ENCODE results near the gene ATG3.
"Not testable (repeated sequence)": the region's sequence is repeated elsewhere in the genome, so short reads cannot be mapped to it uniquely, and the experiment has no call there.

GRCh38 chr3:112524127-112524526 is 37.6 kb downstream of the ATG3 start:
- TF ChIP-seq CTCF, POLR2A (IDR thresholded peaks at IDR 0.05): not testable (repeated sequence)
